Chondrocyte (in vitro differentiated cells): ENCODE results near the gene CHMP4A. TPM values are rescaled to one million over a fixed set of nuclear protein-coding genes. Genes with fewer than 3 reads are reported as not detected.

Source experiments
- DNase-seq: peaks from one replicate; pipeline ENCODE4 v3.0.0; 2021; ENCODE audit warnings: mixed read lengths, low spot score
- H3K27ac Mint-ChIP-seq: one replicate; pipeline ENCODE4 v1.8.0; 2021; ENCODE audit warnings: mild to moderate bottlenecking, moderate library complexity, mixed read lengths; ENCODE audit not compliant: unreplicated experiment
- H3K27me3 Mint-ChIP-seq: 2 replicates; pipeline ENCODE4 v1.8.0; 2021; ENCODE audit warnings: low read depth, mixed read lengths
- H3K36me3 Mint-ChIP-seq: 2 replicates; pipeline ENCODE4 v1.8.0; 2021; ENCODE audit warnings: low read depth, mixed read lengths
- H3K4me1 Mint-ChIP-seq: 2 replicates; pipeline ENCODE4 v1.8.0; 2021; ENCODE audit warnings: low read depth, mild to moderate bottlenecking, mixed read lengths
- H3K4me3 Mint-ChIP-seq: one replicate; pipeline ENCODE4 v1.8.0; 2021; ENCODE audit warnings: mild to moderate bottlenecking, moderate library complexity, mixed read lengths; ENCODE audit not compliant: unreplicated experiment
- H3K9me3 Mint-ChIP-seq: 2 replicates; pipeline ENCODE4 v1.8.0; 2021; ENCODE audit warnings: low read depth, mixed read lengths
- total RNA-seq: library from RNA; stranded (reverse); gene quantifications from 3 replicates; pipeline ENCODE4 v1.2.1, GENCODE V29; 2021
- TF ChIP-seq, protein P1 (sequence below): fragments of 200-600 bp; sonication (generic); IDR thresholded peaks from 2 replicates; pipeline ENCODE4 v1.5.0; 2021; ENCODE audit warnings: antibody characterized with exemption, mild to moderate bottlenecking, moderate library complexity

Gene CHMP4A
- total RNA-seq, 1 donor from 2014 or later: 35.3 TPM

DNA sequence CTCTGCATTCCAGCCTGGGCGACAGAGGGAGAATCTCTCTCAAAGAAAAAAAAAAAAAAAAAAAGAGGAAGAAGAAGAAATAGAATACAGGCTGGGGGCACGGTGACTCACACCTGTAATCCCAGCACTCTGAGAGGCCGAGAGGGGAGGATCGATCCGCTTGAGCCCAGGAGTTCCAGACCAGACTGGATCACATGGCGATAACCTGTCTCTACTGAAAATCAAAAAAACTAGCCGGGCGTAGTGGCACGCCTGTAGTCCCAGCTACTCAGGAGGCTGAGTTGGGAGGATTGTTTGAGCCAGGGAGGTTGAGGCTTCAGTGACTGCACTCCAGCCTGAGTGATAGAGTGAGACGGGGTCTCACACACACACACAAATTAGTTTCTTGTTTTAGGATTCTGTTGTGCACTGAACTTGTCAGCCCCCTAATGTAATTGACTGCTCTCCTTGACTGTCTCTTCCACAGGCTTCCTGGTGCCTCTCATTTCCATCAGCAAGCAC, 30.1 kb upstream of the CHMP4A start:
- H3K9me3 Mint-ChIP-seq: no peaks in the 10 kb centered on the region
- TF ChIP-seq, protein P1, sequence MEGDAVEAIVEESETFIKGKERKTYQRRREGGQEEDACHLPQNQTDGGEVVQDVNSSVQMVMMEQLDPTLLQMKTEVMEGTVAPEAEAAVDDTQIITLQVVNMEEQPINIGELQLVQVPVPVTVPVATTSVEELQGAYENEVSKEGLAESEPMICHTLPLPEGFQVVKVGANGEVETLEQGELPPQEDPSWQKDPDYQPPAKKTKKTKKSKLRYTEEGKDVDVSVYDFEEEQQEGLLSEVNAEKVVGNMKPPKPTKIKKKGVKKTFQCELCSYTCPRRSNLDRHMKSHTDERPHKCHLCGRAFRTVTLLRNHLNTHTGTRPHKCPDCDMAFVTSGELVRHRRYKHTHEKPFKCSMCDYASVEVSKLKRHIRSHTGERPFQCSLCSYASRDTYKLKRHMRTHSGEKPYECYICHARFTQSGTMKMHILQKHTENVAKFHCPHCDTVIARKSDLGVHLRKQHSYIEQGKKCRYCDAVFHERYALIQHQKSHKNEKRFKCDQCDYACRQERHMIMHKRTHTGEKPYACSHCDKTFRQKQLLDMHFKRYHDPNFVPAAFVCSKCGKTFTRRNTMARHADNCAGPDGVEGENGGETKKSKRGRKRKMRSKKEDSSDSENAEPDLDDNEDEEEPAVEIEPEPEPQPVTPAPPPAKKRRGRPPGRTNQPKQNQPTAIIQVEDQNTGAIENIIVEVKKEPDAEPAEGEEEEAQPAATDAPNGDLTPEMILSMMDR: no peak
- DNase-seq: peak; percentile 40
- H3K36me3 Mint-ChIP-seq: peaks cover 2% of the 10 kb centered on the region
- peaks cover 40% of the 10 kb centered on the region for H3K4me1 Mint-ChIP-seq
- H3K27ac Mint-ChIP-seq: peak overlapping the region; percentile 99
- H3K27me3 Mint-ChIP-seq: no peaks in the 10 kb centered on the region
- peak overlapping the region; percentile 94 for H3K4me3 Mint-ChIP-seq

DNA sequence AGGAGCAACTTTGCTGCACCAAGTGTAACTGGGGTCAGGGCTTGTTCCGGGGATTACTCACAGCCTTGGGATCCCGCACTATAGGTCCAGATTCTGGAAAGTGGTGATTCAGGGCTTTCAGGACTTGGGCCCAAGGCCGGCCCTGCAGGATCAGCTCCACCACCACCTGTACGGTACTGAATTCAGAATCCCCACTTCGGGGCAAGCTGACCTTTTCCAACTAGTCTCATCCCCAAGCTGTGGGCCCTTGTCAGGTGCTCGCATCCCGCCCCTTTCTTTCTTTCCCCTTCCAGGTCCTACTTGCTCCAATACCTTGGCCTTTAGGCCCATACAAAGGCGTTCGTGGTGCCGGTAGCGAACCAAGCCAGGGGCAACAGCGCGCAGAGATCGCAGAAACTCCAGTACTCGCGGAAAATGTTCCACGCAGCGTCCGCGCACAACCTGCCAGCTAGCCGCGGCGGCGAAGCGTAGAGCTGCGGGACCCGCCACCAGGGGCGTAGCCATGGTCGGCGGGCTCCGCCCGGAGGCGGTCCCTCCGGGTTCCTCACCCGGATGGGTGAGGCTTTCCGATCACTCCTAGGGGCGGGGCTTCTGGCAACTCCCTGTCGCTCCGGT, 28.6 kb upstream of the CHMP4A start:
- DNase-seq: peak; percentile 97
- peaks cover 15% of the 10 kb centered on the region for H3K36me3 Mint-ChIP-seq
- TF ChIP-seq, protein P1: peak; percentile 58
- peaks cover 52% of the 10 kb centered on the region for H3K4me1 Mint-ChIP-seq
- no peaks in the 10 kb centered on the region for H3K9me3 Mint-ChIP-seq
- no peaks in the 10 kb centered on the region for H3K27me3 Mint-ChIP-seq
- H3K27ac Mint-ChIP-seq: peak overlapping the region; percentile 99
- H3K4me3 Mint-ChIP-seq: peak overlapping the region; percentile 94

DNA sequence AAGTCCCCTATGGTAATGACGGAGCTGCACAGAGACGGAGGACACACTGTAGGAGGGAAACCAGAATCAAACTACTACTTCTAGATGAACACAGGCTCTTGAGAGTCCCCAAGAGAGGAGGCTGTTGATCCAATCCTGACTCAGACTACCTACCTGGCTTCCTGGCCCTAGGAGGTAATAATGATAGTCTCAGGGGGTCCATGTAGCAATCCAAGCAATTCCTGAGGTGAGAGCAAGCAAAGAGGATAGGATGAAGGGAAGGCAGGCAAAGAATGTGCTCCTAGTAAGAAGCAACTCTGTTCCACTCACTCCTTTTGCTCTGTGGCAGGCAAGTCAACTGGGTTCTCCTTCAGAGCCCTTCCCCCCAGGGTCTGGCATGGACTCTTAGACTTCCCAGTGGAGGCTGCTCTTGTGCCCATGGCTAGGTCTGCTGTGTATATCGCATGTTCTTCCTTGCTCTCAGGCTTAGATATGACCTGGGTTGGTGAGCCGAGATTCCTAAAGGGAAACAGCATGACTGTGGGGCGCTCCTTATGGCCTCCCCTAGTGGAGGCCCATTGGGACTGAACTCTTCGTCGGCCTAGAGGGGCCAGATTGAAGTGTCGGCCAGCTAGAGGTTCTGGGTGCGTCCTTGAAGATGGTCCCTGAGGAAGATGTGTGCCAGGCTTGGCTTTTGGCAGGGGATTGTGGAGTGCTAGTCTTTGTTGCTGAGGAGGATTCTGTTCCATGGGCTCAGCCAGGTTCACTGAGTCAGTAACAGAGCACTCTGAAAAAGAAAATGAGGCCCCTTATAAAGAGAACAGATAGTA, 27.0 kb upstream of the CHMP4A start:
- no peaks in the 10 kb centered on the region for H3K27me3 Mint-ChIP-seq
- H3K36me3 Mint-ChIP-seq: peaks cover 22% of the 10 kb centered on the region
- peak; percentile 44 for DNase-seq
- H3K4me3 Mint-ChIP-seq: peak overlapping the region; percentile 94
- peaks cover 60% of the 10 kb centered on the region for H3K4me1 Mint-ChIP-seq
- H3K9me3 Mint-ChIP-seq: no peaks in the 10 kb centered on the region
- TF ChIP-seq, protein P1: no peak
- H3K27ac Mint-ChIP-seq: peak overlapping the region; percentile 30

DNA sequence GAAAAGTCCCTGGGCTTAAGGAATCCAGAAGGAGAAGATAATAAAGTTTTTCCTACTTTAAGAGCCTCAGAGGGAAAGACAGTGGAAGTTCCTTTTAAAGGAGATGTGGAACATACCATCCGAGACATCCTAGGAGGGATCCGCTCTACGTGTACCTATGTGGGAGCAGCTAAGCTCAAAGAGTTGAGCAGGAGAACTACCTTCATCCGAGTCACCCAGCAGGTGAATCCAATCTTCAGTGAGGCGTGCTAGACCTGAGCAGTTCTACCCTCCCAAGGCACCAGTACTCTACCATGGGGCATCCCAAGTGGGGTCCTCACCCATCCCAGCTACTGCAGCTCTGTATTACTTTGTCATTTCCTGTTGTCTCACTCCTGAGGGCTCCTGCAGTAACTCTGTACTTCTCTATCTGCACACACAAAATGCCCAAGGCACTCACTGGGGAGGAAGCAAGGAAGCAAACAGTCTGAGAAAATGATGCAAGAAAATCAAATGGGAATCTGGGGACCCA, 25.3 kb upstream of the CHMP4A start:
- H3K36me3 Mint-ChIP-seq: peaks cover 22% of the 10 kb centered on the region
- no peaks in the 10 kb centered on the region for H3K27me3 Mint-ChIP-seq
- H3K9me3 Mint-ChIP-seq: no peaks in the 10 kb centered on the region
- peak overlapping the region; percentile 50 for H3K27ac Mint-ChIP-seq
- TF ChIP-seq, protein P1: no peak
- DNase-seq: no peak
- no peak overlapping the region for H3K4me3 Mint-ChIP-seq
- peaks cover 74% of the 10 kb centered on the region for H3K4me1 Mint-ChIP-seq

DNA sequence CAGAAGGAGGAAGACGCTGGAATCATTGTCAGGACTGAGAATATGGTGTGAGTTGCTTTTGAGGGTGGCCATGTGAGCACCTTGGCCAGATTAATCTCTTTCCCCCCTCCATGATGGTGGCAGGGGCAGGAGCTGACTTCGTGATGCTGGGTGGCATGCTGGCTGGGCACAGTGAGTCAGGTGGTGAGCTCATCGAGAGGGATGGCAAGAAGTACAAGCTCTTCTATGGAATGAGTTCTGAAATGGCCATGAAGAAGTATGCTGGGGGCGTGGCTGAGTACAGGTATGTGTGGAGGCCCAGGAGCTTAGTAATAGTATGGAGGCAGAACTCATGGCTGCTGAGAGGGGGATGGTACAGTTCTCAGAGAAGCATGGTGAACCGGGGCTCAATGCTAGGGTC, 24.8 kb upstream of the CHMP4A start:
- no peak for DNase-seq
- Mint-ChIP-seq H3K4me1 (peaks cover 74% of the 10 kb centered on the region), H3K4me3 (no peak overlapping the region), H3K9me3 (no peaks in the 10 kb centered on the region), H3K36me3 (peaks cover 22% of the 10 kb centered on the region), H3K27me3 (no peaks in the 10 kb centered on the region), H3K27ac (peak overlapping the region; percentile 30)
- TF ChIP-seq, protein P1: no peak
